Endothelial cell of umbilical vein (primary cell): ENCODE data around the gene SCAMP2. TPM values are rescaled to one million over a fixed set of nuclear protein-coding genes. Genes with fewer than 3 reads are reported as not detected.

Experiments used
- BruUV-seq: library from RNA; stranded (reverse); fragments of 400-500 nt; replicated peaks from 2 replicates; lab custom pipeline; 2021; lab: Mats Ljungman, UMichigan
- CTCF ChIA-PET: fragments of 300-600, 350-600 bp; sonication (Branson Sonifier 250); formaldehyde crosslinking; loops from one replicate; lab custom pipeline; 2021; ENCODE audit warnings: antibody characterized with exemption, inconsistent platforms; lab: Charles Lee
- POLR2A ChIA-PET: fragments of 300-600, 350-600 bp; sonication (Branson Sonifier 250); formaldehyde crosslinking; loops from one replicate; lab custom pipeline; 2021; ENCODE audit warnings: antibody characterized with exemption, inconsistent platforms; lab: Charles Lee
- DNase-seq: peaks from one replicate; pipeline ENCODE4 v3.0.0-alpha.2; 2011; ENCODE audit warnings: low read depth, low spot score
- FAIRE-seq: peaks from 2 replicates; lab custom pipeline; 2011; peaks lifted over from hg19 to GRCh38; lab: Jason Lieb, UNC
- H2AFZ ChIP-seq: 2 replicates; pipeline ENCODE4 v1.6.0; 2012; ENCODE audit warnings: low read depth, low read length, control low read depth, inconsistent platforms
- H3K27ac ChIP-seq: 2 replicates; pipeline ENCODE4 v1.5.1; 2011; ENCODE audit warnings: low read depth, mild to moderate bottlenecking, control low read depth, low read length, moderate library complexity; ENCODE audit not compliant: insufficient read depth
- H3K27me3 ChIP-seq, 2 experiments: 2 replicates each; pipeline versions ENCODE4 v1.6.0 to v1.6.1; 2011; ENCODE audit warnings: low read length in 2 of 2, mixed read lengths in 1 of 2; ENCODE audit not compliant: control insufficient read depth in 2 of 2, insufficient read depth in 2 of 2
- H3K36me3 ChIP-seq, 2 experiments: 2 replicates in 1 of 2; 3 replicates in 1 of 2; pipeline ENCODE4 v1.5.1; 2011; ENCODE audit warnings: low read length in 2 of 2, mild to moderate bottlenecking in 1 of 2, moderate library complexity in 1 of 2; ENCODE audit not compliant: control insufficient read depth in 2 of 2, insufficient read depth in 2 of 2; ENCODE audit errors: extremely low read depth in 1 of 2
- H3K4me1 ChIP-seq: 3 replicates; pipeline ENCODE4 v1.5.1; 2011; ENCODE audit warnings: mild to moderate bottlenecking, low read length; ENCODE audit not compliant: control insufficient read depth, insufficient read depth; ENCODE audit errors: extremely low read depth
- H3K4me2 ChIP-seq: 2 replicates; pipeline ENCODE4 v1.6.1; 2011; ENCODE audit warnings: low read length, control low read depth, mixed read lengths; ENCODE audit not compliant: insufficient read depth
- H3K4me3 ChIP-seq, 3 experiments: fragments of 200-600 bp in 1 of 3; sonication (generic), shearing (Covaris generic) in 1 of 3; replicated peaks in 1 of 3; 2 replicates each; pipeline ENCODE4 v1.5.1; 2011 to 2016; ENCODE audit warnings: control low read depth in 3 of 3, low read length in 3 of 3, mild to moderate bottlenecking in 2 of 3, inconsistent platforms in 1 of 3, low read depth in 1 of 3, moderate library complexity in 1 of 3; ENCODE audit not compliant: insufficient read depth in 1 of 3
- H3K79me2 ChIP-seq: 2 replicates; pipeline ENCODE4 v1.6.0; 2012; ENCODE audit warnings: low read length, inconsistent platforms; ENCODE audit not compliant: control insufficient read depth, insufficient read depth
- H3K9ac ChIP-seq: replicated peaks from 2 replicates; pipeline ENCODE3; 2011; ENCODE audit warnings: low read length, control low read depth; ENCODE audit not compliant: insufficient read depth; ENCODE audit errors: extremely low read depth
- H3K9me1 ChIP-seq: replicated peaks from 3 replicates; pipeline ENCODE4 v1.6.0; 2011; ENCODE audit warnings: mild to moderate bottlenecking, low read length; ENCODE audit not compliant: control insufficient read depth, insufficient read depth; ENCODE audit errors: extremely low read depth
- H3K9me3 ChIP-seq: replicated peaks from 2 replicates; pipeline ENCODE4 v1.5.1; 2012; ENCODE audit warnings: low read length, inconsistent platforms; ENCODE audit not compliant: control insufficient read depth, insufficient read depth
- H4K20me1 ChIP-seq: replicated peaks from 2 replicates; pipeline ENCODE3; 2011; ENCODE audit warnings: mild to moderate bottlenecking, low read length; ENCODE audit not compliant: control insufficient read depth, insufficient read depth; ENCODE audit errors: extremely low read depth
- CTCF ChIP-seq, 2 donors: IDR thresholded peaks; 1 replicate in 1 of 2; 2 replicates in 1 of 2; pipeline ENCODE4 v1.5.1; 2011; ENCODE audit warnings: low read length in 2 of 2, mild to moderate bottlenecking in 2 of 2, moderate library complexity in 2 of 2, control low read depth in 1 of 2, inconsistent platforms in 1 of 2, low read depth in 1 of 2; ENCODE audit not compliant: insufficient read depth in 1 of 2; ENCODE audit errors: extremely low read depth in 1 of 2
- EZH2 ChIP-seq: IDR thresholded peaks from 2 replicates; pipeline ENCODE4 v1.6.1; 2012; ENCODE audit warnings: borderline replicate concordance, low read depth, mild to moderate bottlenecking, moderate library complexity, low read length, inconsistent platforms; ENCODE audit not compliant: severe bottlenecking
- FOS ChIP-seq: IDR thresholded peaks from 2 replicates; pipeline ENCODE4 v1.6.1; 2011; ENCODE audit warnings: mild to moderate bottlenecking, low read length, moderate library complexity, borderline replicate concordance; ENCODE audit not compliant: insufficient read depth
- GATA2 ChIP-seq: IDR thresholded peaks from 2 replicates; pipeline ENCODE4 v1.7.0; 2011; ENCODE audit warnings: low read depth, mild to moderate bottlenecking, moderate library complexity, mixed read lengths, low read length; ENCODE audit not compliant: insufficient read length, insufficient read depth
- JUN ChIP-seq: IDR thresholded peaks from 2 replicates; pipeline ENCODE4 v1.6.1; 2011; ENCODE audit warnings: borderline replicate concordance, low read depth; ENCODE audit not compliant: insufficient read length, insufficient read depth
- MAX ChIP-seq: IDR thresholded peaks from 2 replicates; pipeline ENCODE4 v1.6.1; 2011; ENCODE audit not compliant: insufficient read depth, insufficient read length
- MYC ChIP-seq: IDR thresholded peaks from one replicate; pipeline ENCODE4 v1.6.1; 2011; ENCODE audit warnings: mild to moderate bottlenecking, low read depth, low read length
- POLR2A ChIP-seq: IDR thresholded peaks from 2 replicates; pipeline ENCODE4 v1.6.1; 2012; ENCODE audit warnings: low read depth, mild to moderate bottlenecking, control low read depth, low read length
- POLR2AphosphoS5 ChIP-seq: IDR thresholded peaks from 2 replicates; pipeline ENCODE4 v1.6.1; 2012; ENCODE audit warnings: low read depth, mild to moderate bottlenecking, control low read depth, low read length, moderate library complexity; ENCODE audit not compliant: insufficient read depth
- dilution Hi-C: fragments of 300-500 bp; cut with MboI; formaldehyde crosslinking; loops from one replicate; pipeline ENCODE4 v1.15.0; 2019; ENCODE audit warnings: low sequenced_read_pairs; ENCODE audit not compliant: extremely low pct_ligation_motif_present
- intact Hi-C: fragments of 100-400 bp; cut with micrococcal nuclease; formaldehyde crosslinking; loops from one replicate; pipeline ENCODE4 v1.10.0; 2022
- polyA plus RNA-seq, 4 experiments: library from polyadenylated mRNA; depleted of rRNA in 3 of 4; stranded (reverse) in 3 of 4; unstranded in 1 of 4; fragments of >200 nt; gene quantifications; 2 replicates each; pipeline versions ENCODE4 v1.2.1 to v1.2.3, GENCODE V29; 2011 to 2012; ENCODE audit warnings: missing spikeins in 1 of 4
- total RNA-seq: library from RNA; stranded (reverse); gene quantifications from 2 replicates; pipeline ENCODE4 v1.2.3, GENCODE V29; 2021

The SCAMP2 gene
- total and polyA plus RNA-seq, 2 donors (not counting 3 experiments of a cell fraction or from before 2014, with no cell fraction given), result 67.3 to 256 TPM

DNA sequence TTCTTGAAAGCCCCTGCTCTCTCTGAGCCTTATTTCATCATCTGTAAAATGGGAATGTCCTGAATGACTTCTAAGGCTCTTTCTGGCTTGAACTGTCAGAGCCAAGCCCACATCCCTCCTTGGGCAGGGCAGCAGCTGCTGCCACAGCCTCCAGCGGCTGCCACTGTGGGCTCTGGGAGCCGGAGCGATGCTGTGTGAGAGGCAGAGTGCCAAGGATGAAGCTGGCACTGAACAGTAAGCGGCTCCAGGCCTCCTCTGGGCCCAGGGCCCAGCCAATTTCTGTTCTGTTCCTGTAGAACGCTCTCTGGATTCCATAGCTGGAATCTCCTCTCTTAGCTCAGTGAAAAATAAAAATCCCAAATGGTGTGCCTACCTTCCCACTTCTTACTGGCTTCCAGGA, 42.3 kb downstream of the SCAMP2 start:
- H2AFZ ChIP-seq, result no peak overlapping the region
- FAIRE-seq (no peak), DNase-seq (no peak)
- no peaks in the 10 kb centered on the region for H3K36me3 ChIP-seq
- no peaks in the 10 kb centered on the region for H4K20me1 ChIP-seq
- no peaks in the 10 kb centered on the region for H3K4me1 ChIP-seq
- no peak overlapping the region for H3K9ac ChIP-seq
- no peaks in the 10 kb centered on the region for H3K79me2 ChIP-seq
- BruUV-seq, result no TSS peak
- POLR2A ChIA-PET, result no interaction called here
- no peak for TF ChIP-seq POLR2A
- no peak for TF ChIP-seq MYC
- TF ChIP-seq CTCF (IDR thresholded peaks at IDR 0.05; ENCODE audit: extremely low read depth in 1 of 2, insufficient read depth in 1 of 2, low read depth in 1 of 2, low read length in 2 of 2), result no peak
- no peak for TF ChIP-seq EZH2
- TF ChIP-seq MAX, result no peak
- TF ChIP-seq FOS, result no peak
- no peak for TF ChIP-seq GATA2
- TF ChIP-seq JUN, result no peak
- TF ChIP-seq POLR2AphosphoS5, result no peak
- H3K4me2 ChIP-seq, result no peak overlapping the region
- CTCF ChIA-PET, result interaction anchor here (0.8 to 2.8 kb wide), 5 partner anchors 11 to 60 kb away, joined by 3 to 14 read pairs (median 3); no protein-coding TSS in a partner anchor
- no peaks in the 10 kb centered on the region for H3K9me3 ChIP-seq
- intact Hi-C loops, result no loop called here
- H3K9me1 ChIP-seq, result no peaks in the 10 kb centered on the region
- H3K27me3 ChIP-seq, result peaks cover 14 to 17% of the 10 kb centered on the region in 2 experiments
- H3K4me3 ChIP-seq, result no peak overlapping the region
- dilution Hi-C loops, result no loop called here
- H3K27ac ChIP-seq, result no peak overlapping the region
